Measurements from ENCODE around the gene NPAS3.

GRCh38 chr14:33062476-33062875 lies 123.8 kb downstream of the NPAS3 start:
- TF ChIP-seq CTCF (IDR thresholded peaks at IDR 0.05) (no peak), POLR2A (IDR thresholded peaks at IDR 0.05) (no peak)
